ENCODE results near the gene FAXDC2.

The FAXDC2 gene

GRCh38 chr5:154791535-154791934, 58.9 kb downstream of the FAXDC2 start:
- Mint-ChIP-seq H3K9me3 (no peaks in the 10 kb centered on the region), H3K27me3 (no peaks in the 10 kb centered on the region), H3K4me1 (ENCODE audit: low read depth) (peaks cover 39% of the 10 kb centered on the region), H3K27ac (no peak overlapping the region), H3K4me3 (no peak overlapping the region), H3K36me3 (ENCODE audit: low read depth) (peaks cover 66% of the 10 kb centered on the region)
- intact Hi-C loops (cut with micrococcal nuclease), result no loop called here

GRCh38 chr5:154788212-154788611, 62.2 kb downstream of the FAXDC2 start:
- H3K36me3 Mint-ChIP-seq (ENCODE audit: low read depth), result peaks cover 36% of the 10 kb centered on the region
- peaks cover 72% of the 10 kb centered on the region for H3K4me1 Mint-ChIP-seq (ENCODE audit: low read depth)

GRCh38 chr5:154786414-154786813, 64.0 kb downstream of the FAXDC2 start:
- intact Hi-C loops (cut with micrococcal nuclease), result no loop called here
- no peak overlapping the region for H3K4me3 Mint-ChIP-seq
- no peak overlapping the region for H3K27ac Mint-ChIP-seq
- H3K27me3 Mint-ChIP-seq, result no peaks in the 10 kb centered on the region
- H3K36me3 Mint-ChIP-seq (ENCODE audit: low read depth), result peaks cover 18% of the 10 kb centered on the region
- H3K4me1 Mint-ChIP-seq (ENCODE audit: low read depth), result peaks cover 84% of the 10 kb centered on the region
- H3K9me3 Mint-ChIP-seq, result no peaks in the 10 kb centered on the region

More at GRCh38 chr5:154788212-154788611, 62.2 kb downstream of the FAXDC2 start:
- no peak overlapping the region for H3K4me3 Mint-ChIP-seq
- H3K27ac Mint-ChIP-seq, result peak overlapping the region; percentile 45
- H3K27me3 Mint-ChIP-seq, result no peaks in the 10 kb centered on the region
- intact Hi-C loops (cut with micrococcal nuclease), result no loop called here
- no peaks in the 10 kb centered on the region for H3K9me3 Mint-ChIP-seq

GRCh38 chr5:154784856-154785255, 65.5 kb downstream of the FAXDC2 start:
- Mint-ChIP-seq H3K4me3 (no peak overlapping the region), H3K9me3 (no peaks in the 10 kb centered on the region), H3K27ac (peak overlapping the region; percentile 53), H3K4me1 (ENCODE audit: low read depth) (peaks cover 88% of the 10 kb centered on the region), H3K27me3 (no peaks in the 10 kb centered on the region), H3K36me3 (ENCODE audit: low read depth) (peaks cover 2% of the 10 kb centered on the region)
- intact Hi-C loops (cut with micrococcal nuclease), result no loop called here

GRCh38 chr5:154783774-154784460, 66.5 kb downstream of the FAXDC2 start:
- intact Hi-C loops (cut with micrococcal nuclease), result no loop called here
- Mint-ChIP-seq H3K36me3 (ENCODE audit: low read depth) (no peaks in the 10 kb centered on the region), H3K4me3 (no peak overlapping the region), H3K27ac (no peak overlapping the region), H3K27me3 (no peaks in the 10 kb centered on the region), H3K9me3 (no peaks in the 10 kb centered on the region), H3K4me1 (ENCODE audit: low read depth) (peaks cover 97% of the 10 kb centered on the region)

- H3K4me1 Mint-ChIP-seq (ENCODE audit: low read depth), result peaks cover 92% of the 10 kb centered on the region
- no peak overlapping the region for H3K4me3 Mint-ChIP-seq
- H3K27me3 Mint-ChIP-seq, result no peaks in the 10 kb centered on the region
- peak overlapping the region; percentile 32 for H3K27ac Mint-ChIP-seq
- no peaks in the 10 kb centered on the region for H3K9me3 Mint-ChIP-seq
- H3K36me3 Mint-ChIP-seq (ENCODE audit: low read depth), result no peaks in the 10 kb centered on the region
- intact Hi-C loops (cut with micrococcal nuclease), result no loop called here
Observed at GRCh38 chr5:154782812-154783592, 67.4 kb downstream of the FAXDC2 start.

- Mint-ChIP-seq H3K9me3 (no peaks in the 10 kb centered on the region), H3K4me3 (no peak overlapping the region), H3K4me1 (ENCODE audit: low read depth) (peaks cover 85% of the 10 kb centered on the region), H3K36me3 (ENCODE audit: low read depth) (no peaks in the 10 kb centered on the region), H3K27ac (peak overlapping the region; percentile 32), H3K27me3 (no peaks in the 10 kb centered on the region)
- intact Hi-C loops (cut with micrococcal nuclease), result no loop called here
Observed at GRCh38 chr5:154782326-154782725, 68.1 kb downstream of the FAXDC2 start.

- H3K9me3 Mint-ChIP-seq, result no peaks in the 10 kb centered on the region
Observed at GRCh38 chr5:154780128-154780527, 70.3 kb downstream of the FAXDC2 start.

GRCh38 chr5:154779105-154779504, 71.3 kb downstream of the FAXDC2 start:
- Mint-ChIP-seq H3K27me3 (no peaks in the 10 kb centered on the region), H3K27ac (peak overlapping the region; percentile 73), H3K4me1 (ENCODE audit: low read depth) (peaks cover 71% of the 10 kb centered on the region), H3K4me3 (no peak overlapping the region), H3K9me3 (no peaks in the 10 kb centered on the region), H3K36me3 (ENCODE audit: low read depth) (peaks cover 8% of the 10 kb centered on the region)
- intact Hi-C loops (cut with micrococcal nuclease), result no loop called here

More at GRCh38 chr5:154780128-154780527, 70.3 kb downstream of the FAXDC2 start:
- Mint-ChIP-seq H3K4me1 (ENCODE audit: low read depth) (peaks cover 71% of the 10 kb centered on the region), H3K4me3 (no peak overlapping the region), H3K27ac (peak overlapping the region; percentile 73), H3K36me3 (ENCODE audit: low read depth) (peaks cover 1% of the 10 kb centered on the region), H3K27me3 (no peaks in the 10 kb centered on the region)
- intact Hi-C loops (cut with micrococcal nuclease), result no loop called here

- Mint-ChIP-seq H3K9me3 (no peaks in the 10 kb centered on the region), H3K27ac (no peak overlapping the region), H3K27me3 (no peaks in the 10 kb centered on the region), H3K4me1 (ENCODE audit: low read depth) (peaks cover 71% of the 10 kb centered on the region), H3K36me3 (ENCODE audit: low read depth) (peaks cover 8% of the 10 kb centered on the region), H3K4me3 (no peak overlapping the region)
- intact Hi-C loops (cut with micrococcal nuclease), result no loop called here
Observed at GRCh38 chr5:154778534-154778933, 71.9 kb downstream of the FAXDC2 start.

GRCh38 chr5:154776167-154776566, 74.2 kb downstream of the FAXDC2 start:
- H3K4me3 Mint-ChIP-seq, result no peak overlapping the region
- H3K27me3 Mint-ChIP-seq, result no peaks in the 10 kb centered on the region
- no peaks in the 10 kb centered on the region for H3K9me3 Mint-ChIP-seq
- intact Hi-C loops (cut with micrococcal nuclease), result no loop called here
- no peak overlapping the region for H3K27ac Mint-ChIP-seq
- peaks cover 13% of the 10 kb centered on the region for H3K36me3 Mint-ChIP-seq (ENCODE audit: low read depth)
- H3K4me1 Mint-ChIP-seq (ENCODE audit: low read depth), result peaks cover 62% of the 10 kb centered on the region

- Mint-ChIP-seq H3K4me3 (no peak overlapping the region), H3K27me3 (no peaks in the 10 kb centered on the region), H3K4me1 (ENCODE audit: low read depth) (peaks cover 62% of the 10 kb centered on the region), H3K9me3 (no peaks in the 10 kb centered on the region), H3K27ac (peak overlapping the region; percentile 23), H3K36me3 (ENCODE audit: low read depth) (peaks cover 17% of the 10 kb centered on the region)
- intact Hi-C loops (cut with micrococcal nuclease), result no loop called here
Observed at GRCh38 chr5:154773326-154773725, 77.1 kb downstream of the FAXDC2 start.

GRCh38 chr5:154771383-154771901, 79.0 kb downstream of the FAXDC2 start:
- Mint-ChIP-seq H3K36me3 (ENCODE audit: low read depth) (peaks cover 17% of the 10 kb centered on the region), H3K27me3 (no peaks in the 10 kb centered on the region), H3K9me3 (no peaks in the 10 kb centered on the region), H3K4me1 (ENCODE audit: low read depth) (peaks cover 78% of the 10 kb centered on the region), H3K27ac (peak overlapping the region; percentile 20), H3K4me3 (no peak overlapping the region)
- intact Hi-C loops (cut with micrococcal nuclease), result no loop called here

- Mint-ChIP-seq H3K36me3 (ENCODE audit: low read depth) (peaks cover 15% of the 10 kb centered on the region), H3K9me3 (no peaks in the 10 kb centered on the region), H3K4me3 (no peak overlapping the region), H3K27me3 (no peaks in the 10 kb centered on the region), H3K4me1 (ENCODE audit: low read depth) (peaks cover 83% of the 10 kb centered on the region), H3K27ac (peak overlapping the region; percentile 69)
- intact Hi-C loops (cut with micrococcal nuclease), result no loop called here
Observed at GRCh38 chr5:154770111-154770510, 80.3 kb downstream of the FAXDC2 start.
